IPS-NIHi7 (cell line): Measurements from ENCODE around the gene ELF5.

Source experiments
- DNase-seq: peaks from one replicate; pipeline ENCODE4 v3.0.0; 2012; ENCODE audit warnings: mixed read lengths; ENCODE audit errors: extremely low spot score

Gene ELF5

DNA sequence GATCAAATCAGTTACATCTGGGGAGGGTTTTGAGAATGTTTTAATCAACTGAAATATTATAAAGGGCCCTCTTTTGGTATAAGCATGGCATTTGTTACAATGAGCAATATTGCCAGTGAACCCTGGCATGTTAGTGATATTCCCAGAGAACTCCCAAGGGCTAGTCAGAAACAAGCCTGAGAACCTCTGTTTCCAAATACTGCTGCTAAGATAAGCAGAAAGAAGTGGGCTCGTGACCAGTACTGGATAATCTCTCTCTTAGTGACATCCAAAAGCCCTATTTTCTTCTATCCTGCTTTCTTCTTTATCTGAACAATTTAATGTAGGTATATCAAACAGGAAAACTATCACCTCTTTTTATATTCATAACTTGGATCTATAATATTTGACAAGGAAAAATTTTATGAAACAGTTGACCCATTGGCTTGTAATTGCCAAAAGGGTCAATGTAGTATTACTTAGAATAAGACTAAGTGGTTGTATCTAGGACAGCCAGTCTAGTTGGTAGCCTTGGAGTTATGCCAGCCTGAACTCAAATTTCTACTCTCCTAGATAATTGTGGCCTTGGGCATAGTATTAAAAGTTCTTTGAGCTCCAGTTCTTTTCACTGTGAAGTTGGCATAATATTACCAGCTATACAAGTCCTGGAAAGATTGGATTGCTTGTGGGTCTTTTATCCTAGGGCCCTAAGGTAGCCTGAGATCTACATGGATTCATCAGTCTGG is 59.1 kb downstream of the ELF5 start:
- DNase-seq, result no peak

DNA sequence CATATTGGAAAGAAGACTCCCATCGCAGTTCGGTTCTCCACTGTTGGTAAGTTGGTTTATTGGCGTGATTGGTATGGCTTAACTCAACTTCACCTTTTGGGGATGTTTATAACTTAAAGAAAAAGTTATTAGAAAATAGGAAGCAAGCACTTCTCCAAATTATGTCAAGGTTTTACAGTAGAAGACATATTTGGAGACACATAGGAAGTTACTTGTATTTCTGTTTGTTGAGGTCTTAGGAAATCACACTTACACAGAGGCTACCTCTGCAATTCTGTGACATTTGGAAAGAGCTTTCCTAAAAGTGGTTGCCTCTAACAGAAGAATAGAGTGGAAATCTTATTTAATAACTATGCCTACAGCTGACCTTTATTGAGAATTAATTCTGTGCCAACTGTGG is 62.5 kb downstream of the ELF5 start:
- no peak for DNase-seq

DNA sequence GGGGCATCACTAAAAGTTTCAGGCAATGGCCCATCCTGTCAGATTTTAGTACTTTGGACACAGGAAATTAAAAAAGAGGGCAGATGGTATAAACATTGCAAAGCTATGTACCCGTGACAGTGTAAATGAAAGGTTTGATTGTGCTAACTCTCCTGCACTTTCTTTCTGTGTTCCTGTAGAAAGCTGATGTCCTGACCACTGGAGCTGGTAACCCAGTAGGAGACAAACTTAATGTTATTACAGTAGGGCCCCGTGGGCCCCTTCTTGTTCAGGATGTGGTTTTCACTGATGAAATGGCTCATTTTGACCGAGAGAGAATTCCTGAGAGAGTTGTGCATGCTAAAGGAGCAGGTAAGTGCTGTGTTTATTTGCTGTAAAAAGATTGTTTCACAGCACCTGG is 64.6 kb downstream of the ELF5 start:
- DNase-seq, result no peak

DNA sequence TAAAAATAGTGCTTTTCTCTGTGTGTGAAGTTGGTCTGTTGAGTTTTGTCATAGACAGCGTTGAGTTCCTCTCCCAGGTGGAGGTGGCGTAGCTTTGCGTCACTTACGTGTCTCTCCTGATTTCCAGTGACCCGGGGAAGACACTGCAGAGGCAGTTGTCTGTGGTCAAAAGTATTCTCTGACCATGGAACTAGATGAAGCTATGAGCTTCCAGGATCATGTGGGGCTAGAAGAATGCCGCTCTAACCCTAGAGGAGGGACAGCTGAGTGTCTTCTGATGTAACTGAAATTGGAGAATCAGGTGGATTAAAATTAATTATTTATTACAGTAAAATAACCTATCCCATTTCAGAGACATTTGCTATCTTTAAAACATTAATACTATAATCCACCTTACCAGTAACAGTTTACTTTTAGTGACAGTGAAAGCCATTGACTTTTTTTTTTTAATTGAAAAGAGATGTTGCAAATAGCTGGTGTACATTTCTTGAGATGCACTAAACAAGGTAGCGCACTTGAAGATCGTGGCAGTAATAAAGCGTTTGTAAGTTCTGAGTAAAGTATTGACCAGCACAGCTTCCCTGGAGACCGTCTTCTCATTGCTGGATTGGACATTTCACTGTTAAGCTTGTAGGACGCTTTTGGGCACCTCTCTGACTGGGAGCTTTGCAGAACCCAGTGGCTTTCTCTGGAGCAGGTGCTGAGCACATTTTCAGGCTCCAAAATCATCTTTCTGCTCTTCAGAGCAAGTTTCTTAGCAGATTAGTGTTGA is 65.2 kb downstream of the ELF5 start:
- no peak for DNase-seq

DNA sequence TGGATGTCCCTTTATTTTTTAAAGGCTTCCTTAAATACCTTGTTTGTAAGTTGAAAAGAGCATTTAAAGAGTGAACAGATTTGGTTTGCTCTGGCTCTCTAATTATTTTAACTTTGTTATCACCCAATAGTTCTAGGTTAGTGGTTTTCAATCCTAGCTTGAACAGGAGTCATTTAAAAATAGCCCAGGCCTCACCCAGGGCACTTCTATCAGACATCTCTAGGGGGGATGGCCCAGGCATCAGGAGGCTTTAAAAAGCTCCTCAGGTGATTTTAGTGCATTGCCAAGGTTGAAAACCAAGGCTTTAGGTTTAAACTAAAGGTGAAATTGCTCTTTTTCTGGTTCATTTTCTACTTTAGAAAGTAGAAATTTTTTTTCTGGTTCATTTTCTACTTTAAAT is 66.5 kb downstream of the ELF5 start:
- DNase-seq, result no peak

DNA sequence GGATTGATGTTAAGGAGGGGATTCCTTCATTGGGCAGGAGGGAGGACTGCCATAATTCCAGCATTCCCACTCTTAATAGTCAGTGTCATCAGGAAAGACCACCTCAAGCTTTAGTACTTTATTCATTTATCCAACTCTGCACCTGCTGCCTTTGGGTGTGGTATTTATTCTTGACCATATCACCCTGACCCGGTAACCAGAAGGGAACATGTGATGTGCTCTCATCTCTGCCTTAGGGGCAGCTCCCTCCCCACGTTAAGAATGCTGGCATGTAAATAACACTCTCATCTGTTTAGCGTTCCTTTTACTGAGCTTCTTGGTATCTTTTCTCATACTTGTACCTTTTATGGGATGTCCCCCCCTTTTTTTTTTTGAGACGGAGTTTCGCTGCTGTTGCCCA is 67.2 kb downstream of the ELF5 start:
- no peak for DNase-seq

DNA sequence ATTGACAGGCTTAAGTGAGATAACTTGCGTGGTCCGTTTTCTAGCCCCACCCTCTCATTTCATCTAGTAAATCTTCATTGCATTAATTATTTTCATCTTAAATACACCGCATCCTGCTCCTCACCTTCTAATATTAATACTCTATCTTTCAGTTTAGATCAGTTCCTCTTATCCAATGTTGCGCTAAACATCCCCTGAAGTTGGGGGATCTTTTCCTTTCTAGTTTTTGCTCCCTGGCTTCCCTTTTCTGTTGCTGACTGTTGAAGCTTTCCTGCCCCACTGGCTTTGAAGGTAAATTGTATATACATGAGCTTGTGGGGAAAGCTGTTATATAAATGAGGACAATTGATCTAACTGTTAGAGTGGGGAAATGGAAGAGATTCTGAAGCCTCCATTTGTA is 67.6 kb downstream of the ELF5 start:
- DNase-seq, result no peak

DNA sequence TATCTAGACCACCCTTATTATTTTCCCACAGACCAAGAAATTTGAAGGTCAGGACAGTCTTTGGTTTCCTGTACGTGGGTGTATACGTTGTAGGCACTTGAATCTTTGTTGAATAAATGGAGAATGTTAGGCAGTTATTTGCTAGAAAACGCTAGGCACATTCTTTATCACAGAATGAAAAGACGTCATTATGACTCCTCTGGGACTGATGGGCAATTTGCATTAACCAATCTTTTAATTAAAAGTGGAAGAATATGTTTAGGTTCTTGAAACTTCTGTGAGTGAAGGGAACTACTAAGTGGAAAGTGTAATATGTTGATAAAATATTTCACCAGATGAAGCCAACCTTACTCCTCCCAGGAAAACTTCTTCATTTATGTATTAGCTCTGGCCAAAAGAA is 69.2 kb downstream of the ELF5 start:
- no peak for DNase-seq

DNA sequence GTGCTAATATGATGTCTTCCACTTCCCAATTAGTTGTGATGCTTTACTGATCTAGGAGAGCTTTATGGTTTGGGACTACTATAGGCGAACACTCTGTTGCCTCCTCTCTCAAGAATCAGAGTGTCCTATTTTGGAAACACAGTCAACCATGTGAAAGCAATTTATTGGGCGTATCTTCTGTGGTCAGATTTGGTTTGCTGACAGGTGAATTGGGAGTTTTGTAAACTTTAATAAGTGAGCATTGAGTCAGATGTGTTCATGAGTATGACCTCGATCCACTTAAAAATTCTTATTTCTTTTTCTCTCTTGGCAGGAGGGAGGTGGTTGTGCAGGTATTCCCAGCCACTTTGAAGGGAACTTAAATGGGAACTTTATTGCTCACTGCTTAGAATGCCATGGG is 70.5 kb downstream of the ELF5 start:
- DNase-seq, result no peak

DNA sequence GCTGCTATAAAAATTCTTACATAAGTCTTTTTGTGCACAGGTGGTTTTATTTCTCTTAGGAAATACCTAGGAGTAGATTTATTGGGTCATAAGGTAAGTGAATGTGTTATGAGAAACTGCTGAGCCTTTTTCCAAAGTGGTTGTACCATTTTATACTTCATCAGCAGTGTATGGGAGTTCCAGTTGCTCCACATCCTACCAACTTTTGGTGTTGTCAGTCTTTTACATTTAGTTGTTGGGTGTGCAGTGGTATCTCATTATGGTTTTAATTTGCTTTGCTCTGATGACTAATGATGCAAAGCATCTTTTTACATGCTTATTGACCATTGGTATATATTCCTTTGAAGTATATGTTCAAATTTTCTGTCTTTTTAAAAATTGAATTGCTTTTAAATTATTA is 71.8 kb downstream of the ELF5 start:
- DNase-seq, result no peak

DNA sequence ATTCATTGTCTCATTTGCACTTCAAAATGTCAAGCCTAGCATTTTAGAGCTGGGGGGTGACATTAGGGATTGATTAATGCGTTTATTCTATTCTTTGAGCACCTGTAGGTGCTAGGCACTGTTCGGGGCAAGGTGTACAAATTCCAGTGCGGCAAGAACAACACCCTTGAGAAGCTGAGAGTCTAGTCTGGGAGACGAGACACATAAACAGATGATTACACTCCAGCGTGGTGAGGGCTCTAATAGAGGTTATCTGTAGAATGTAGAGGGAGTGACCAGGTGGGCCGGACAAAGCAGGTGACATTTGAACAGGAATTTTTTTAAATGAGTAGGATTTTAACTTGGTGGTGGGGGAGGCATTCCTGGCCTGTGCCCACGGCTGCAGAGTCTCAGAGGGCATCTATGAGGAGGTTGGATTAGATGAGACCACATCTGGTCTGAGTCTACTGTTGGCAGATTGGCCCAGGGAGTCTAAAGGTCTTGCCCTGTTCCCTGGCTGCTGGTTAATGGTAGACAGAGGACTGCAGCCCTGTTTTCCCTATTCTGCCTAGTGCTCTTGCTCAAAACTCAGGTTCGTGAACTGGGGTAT is 73.9 kb downstream of the ELF5 start:
- DNase-seq, result no peak

DNA sequence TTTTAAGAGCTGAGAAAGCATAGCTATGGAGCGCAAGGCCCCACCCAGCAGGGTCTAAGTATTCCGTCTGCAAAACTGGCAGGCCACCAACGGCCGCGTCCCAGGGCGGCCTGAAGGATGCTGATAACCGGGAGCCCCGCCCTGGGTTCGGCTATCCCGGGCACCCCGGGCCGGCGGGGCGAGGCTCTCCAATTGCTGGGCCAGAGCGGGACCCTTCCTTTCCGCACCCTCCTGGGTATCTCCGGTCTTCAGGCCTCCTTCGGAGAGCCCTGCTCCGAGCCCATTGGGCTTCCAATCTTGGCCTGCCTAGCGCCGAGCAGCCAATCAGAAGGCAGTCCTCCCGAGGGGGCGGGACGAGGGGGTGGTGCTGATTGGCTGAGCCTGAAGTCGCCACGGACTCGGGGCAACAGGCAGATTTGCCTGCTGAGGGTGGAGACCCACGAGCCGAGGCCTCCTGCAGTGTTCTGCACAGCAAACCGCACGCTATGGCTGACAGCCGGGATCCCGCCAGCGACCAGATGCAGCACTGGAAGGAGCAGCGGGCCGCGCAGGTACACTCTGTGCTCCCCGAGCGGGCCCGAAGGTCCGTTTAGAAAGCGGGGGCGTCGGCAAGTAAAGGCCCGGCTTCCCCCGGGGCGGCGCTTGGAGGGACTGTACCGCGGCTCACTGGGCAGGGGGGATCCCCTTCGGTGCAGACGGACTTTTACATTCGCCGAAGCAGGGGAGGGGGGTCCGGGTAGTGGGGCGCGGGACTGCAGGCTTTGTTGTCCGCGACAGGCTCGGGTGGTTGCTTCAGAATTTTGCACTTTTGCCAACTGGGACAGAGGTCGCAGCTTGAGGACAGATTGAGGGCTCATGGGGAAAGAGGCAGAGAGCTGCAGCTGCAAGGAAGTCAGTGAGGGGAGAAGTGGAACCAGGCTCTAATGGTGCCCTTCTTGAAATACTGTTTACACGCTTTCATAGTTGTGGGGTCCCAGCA is 74.8 kb downstream of the ELF5 start, which contains the start of gene CAT:
Gene CAT, plus strand, starts transcription at position 406 of the 979 bp plus-strand sequence. Its CDS starts 80 bp downstream, at position 486.
- peak; percentile 91 for DNase-seq

DNA sequence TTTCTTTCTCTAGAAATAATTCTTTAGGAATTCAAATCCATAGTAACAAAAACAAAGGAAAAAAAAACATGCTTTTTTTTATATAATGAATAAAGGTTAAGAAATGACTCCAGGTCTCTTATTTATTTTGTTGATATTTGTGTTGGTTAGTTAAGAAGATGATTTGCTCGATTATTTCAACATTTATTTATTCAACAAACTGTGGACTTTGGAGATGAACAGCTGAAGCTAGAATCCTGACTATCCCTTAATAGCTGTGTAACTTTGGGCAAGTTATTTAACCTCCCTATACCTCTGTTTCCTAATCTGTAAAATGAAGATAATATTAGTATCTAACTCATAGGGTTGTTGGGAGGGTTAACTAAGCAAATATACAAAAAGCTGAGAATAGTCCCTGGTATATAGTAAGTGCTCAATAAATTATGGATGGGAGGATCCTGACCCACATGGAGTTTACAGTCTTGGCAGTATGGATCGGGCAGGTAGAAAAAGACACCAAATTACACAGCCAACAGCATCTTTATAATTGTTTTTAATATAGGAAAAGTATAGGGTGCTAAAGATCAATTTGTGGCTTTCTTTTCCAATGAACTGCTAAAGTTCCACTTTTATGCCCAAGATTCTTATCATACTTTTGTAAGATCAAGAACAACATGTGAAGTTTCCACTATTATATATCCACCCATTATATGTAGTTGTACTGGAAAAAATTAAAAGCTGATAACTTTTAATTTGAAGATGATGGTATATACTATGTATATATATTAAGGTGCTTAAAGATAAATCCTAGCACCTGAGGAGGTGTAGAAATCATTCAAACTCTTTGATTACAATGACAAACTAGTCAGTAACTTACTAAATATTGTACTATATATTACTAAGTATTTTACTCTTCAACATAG is 76.1 kb downstream of the ELF5 start:
- no peak for DNase-seq

DNA sequence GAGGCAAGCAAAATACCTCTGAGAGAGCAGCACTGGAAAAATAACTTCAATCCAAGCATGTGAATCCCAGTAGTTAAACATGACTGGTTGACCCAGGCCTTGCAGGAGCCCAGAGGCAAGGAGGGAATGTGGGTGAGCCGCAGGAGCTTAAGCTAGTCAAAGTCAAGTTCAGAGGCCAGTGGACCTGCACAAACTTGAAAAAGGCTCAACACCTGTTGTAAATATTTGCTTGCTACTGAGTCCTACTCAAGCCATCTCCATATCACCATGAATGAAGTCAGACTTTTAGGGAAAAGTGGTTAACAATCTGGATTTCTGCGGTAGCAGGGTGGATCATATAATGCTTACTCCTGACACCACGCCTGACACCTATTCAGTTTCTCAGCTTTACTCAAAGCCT is 79.7 kb downstream of the ELF5 start:
- DNase-seq, result no peak

DNA sequence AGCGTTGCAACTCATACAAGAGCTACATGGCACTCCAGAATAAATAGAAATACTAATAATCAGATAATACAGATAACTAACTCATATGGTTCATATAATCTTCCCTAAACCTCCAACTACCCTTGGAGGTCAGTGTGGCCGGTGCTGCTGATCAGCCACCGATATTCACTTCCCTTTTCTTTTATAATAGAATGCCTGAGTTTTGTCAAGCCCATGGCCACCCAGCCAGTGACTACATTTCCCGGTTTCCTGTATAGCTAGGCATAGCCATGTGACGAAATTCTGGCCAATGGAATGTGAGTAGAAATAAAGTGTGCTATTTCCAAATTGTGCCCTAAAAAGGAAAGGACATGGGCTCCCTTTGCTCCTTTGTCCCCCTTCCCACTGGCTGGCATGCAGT is 80.8 kb downstream of the ELF5 start:
- DNase-seq, result no peak

DNA sequence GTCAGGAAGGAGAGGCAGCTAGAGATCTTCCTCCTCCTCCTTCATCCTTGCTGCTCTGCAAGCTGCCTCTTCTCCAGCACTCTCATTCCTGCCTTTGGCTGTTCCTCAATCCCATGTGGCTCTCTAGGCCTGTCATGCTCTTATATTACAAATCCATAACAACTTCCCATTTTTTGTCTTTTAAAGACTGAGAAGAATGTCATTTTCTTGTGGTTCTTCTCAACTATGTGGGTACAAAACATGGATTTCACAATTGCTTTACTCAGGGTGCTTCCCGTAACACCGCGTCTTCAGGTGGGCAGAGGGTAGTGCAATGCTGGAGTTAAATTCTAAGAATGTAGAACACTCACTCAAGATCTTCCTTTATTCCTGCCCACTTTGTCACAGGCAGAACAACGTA is 81.6 kb downstream of the ELF5 start:
- no peak for DNase-seq
